HL-60 (cell line): ENCODE results near the gene FOXJ3.

Source experiments
- CTCF ChIP-seq: IDR thresholded peaks from one replicate; pipeline ENCODE4 v1.5.1; 2011; ENCODE audit warnings: low read length, control low read depth, inconsistent platforms; ENCODE audit not compliant: insufficient read depth
- GABPA ChIP-seq: IDR thresholded peaks from 2 replicates; pipeline ENCODE4 v1.6.1; 2012; ENCODE audit warnings: low read depth
- POLR2AphosphoS5 ChIP-seq: IDR thresholded peaks from 2 replicates; pipeline ENCODE4 v1.6.1; 2012; ENCODE audit warnings: low read depth
- REST ChIP-seq: IDR thresholded peaks from 2 replicates; pipeline ENCODE4 v1.6.1; 2012; ENCODE audit warnings: low read depth; ENCODE audit not compliant: insufficient replicate concordance

GRCh38 chr1:42146626-42147320 is 188.3 kb downstream of the FOXJ3 start:
- TF ChIP-seq CTCF: peak; percentile 92
- TF ChIP-seq POLR2AphosphoS5: no peak
- no peak for TF ChIP-seq REST
- no peak for TF ChIP-seq GABPA
